Measurements from ENCODE around the gene ILKAP.

GRCh38 chr2:238250896-238251295, 47.4 kb upstream of the ILKAP start:
- TF ChIP-seq POLR2A (IDR thresholded peaks at IDR 0.05; ENCODE audit: low read length): no peak
- TF ChIP-seq GATA1 (IDR thresholded peaks at IDR 0.05; ENCODE audit: low read depth, low read length): no peak
